ENCODE data around the gene HBE1. TPM values are rescaled to one million over a fixed set of nuclear protein-coding genes. Genes with fewer than 3 reads are reported as not detected.

Gene HBE1
- total RNA-seq, 1 donor from 2014 or later, result not detected

- Mint-ChIP-seq H3K27me3 (ENCODE audit: unreplicated experiment) (no peaks in the 10 kb centered on the region), H3K4me1 (ENCODE audit: low read depth, unreplicated experiment) (peaks cover 8% of the 10 kb centered on the region), H3K4me3 (ENCODE audit: unreplicated experiment) (no peak overlapping the region), H3K36me3 (ENCODE audit: unreplicated experiment) (no peaks in the 10 kb centered on the region), H3K27ac (ENCODE audit: unreplicated experiment) (no peak overlapping the region), H3K9me3 (ENCODE audit: unreplicated experiment) (peaks cover 1% of the 10 kb centered on the region)
- no peak for DNase-seq
- TF ChIP-seq, protein P1, sequence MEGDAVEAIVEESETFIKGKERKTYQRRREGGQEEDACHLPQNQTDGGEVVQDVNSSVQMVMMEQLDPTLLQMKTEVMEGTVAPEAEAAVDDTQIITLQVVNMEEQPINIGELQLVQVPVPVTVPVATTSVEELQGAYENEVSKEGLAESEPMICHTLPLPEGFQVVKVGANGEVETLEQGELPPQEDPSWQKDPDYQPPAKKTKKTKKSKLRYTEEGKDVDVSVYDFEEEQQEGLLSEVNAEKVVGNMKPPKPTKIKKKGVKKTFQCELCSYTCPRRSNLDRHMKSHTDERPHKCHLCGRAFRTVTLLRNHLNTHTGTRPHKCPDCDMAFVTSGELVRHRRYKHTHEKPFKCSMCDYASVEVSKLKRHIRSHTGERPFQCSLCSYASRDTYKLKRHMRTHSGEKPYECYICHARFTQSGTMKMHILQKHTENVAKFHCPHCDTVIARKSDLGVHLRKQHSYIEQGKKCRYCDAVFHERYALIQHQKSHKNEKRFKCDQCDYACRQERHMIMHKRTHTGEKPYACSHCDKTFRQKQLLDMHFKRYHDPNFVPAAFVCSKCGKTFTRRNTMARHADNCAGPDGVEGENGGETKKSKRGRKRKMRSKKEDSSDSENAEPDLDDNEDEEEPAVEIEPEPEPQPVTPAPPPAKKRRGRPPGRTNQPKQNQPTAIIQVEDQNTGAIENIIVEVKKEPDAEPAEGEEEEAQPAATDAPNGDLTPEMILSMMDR (IDR thresholded peaks at IDR 0.05; ENCODE audit: partially characterized antibody, unreplicated experiment), result no peak
Observed at GRCh38 chr11:5275369-5276110, 5.8 kb upstream of the HBE1 start.

DNA sequence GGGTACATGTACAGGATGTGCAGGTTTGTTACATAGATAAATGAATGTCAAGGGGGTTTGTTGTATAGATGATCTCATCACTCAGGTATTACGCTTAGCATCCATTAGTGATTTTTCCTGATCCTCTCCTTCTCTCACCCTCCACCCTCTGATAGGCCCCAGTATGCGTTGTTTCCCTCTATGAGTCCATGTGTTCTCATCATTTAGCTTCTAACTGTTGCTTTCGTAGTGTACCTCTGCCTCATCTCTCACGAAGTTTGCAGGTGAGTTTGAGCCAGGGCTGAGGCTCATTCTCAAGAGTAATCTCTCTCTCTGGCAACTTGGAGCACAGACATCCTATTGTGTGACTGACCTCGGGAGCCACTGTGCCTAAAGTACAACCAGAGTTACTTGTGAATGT, 4.7 kb upstream of the HBE1 start:
- no peaks in the 10 kb centered on the region for H3K9me3 Mint-ChIP-seq (ENCODE audit: unreplicated experiment)
- H3K4me3 Mint-ChIP-seq (ENCODE audit: unreplicated experiment), result no peak overlapping the region
- TF ChIP-seq, protein P1 (IDR thresholded peaks at IDR 0.05; ENCODE audit: partially characterized antibody, unreplicated experiment), result no peak
- no peaks in the 10 kb centered on the region for H3K36me3 Mint-ChIP-seq (ENCODE audit: unreplicated experiment)
- DNase-seq, result no peak
- no peak overlapping the region for H3K27ac Mint-ChIP-seq (ENCODE audit: unreplicated experiment)
- H3K27me3 Mint-ChIP-seq (ENCODE audit: unreplicated experiment), result no peaks in the 10 kb centered on the region
- peaks cover 7% of the 10 kb centered on the region for H3K4me1 Mint-ChIP-seq (ENCODE audit: low read depth, unreplicated experiment)

GRCh38 chr11:5272395-5273017, 2.8 kb upstream of the HBE1 start:
- DNase-seq, result no peak
- TF ChIP-seq, protein P1 (IDR thresholded peaks at IDR 0.05; ENCODE audit: partially characterized antibody, unreplicated experiment), result no peak
- Mint-ChIP-seq H3K4me3 (ENCODE audit: unreplicated experiment) (no peak overlapping the region), H3K27ac (ENCODE audit: unreplicated experiment) (no peak overlapping the region), H3K27me3 (ENCODE audit: unreplicated experiment) (no peaks in the 10 kb centered on the region), H3K36me3 (ENCODE audit: unreplicated experiment) (no peaks in the 10 kb centered on the region), H3K9me3 (ENCODE audit: unreplicated experiment) (no peaks in the 10 kb centered on the region), H3K4me1 (ENCODE audit: low read depth, unreplicated experiment) (peaks cover 7% of the 10 kb centered on the region)

DNA sequence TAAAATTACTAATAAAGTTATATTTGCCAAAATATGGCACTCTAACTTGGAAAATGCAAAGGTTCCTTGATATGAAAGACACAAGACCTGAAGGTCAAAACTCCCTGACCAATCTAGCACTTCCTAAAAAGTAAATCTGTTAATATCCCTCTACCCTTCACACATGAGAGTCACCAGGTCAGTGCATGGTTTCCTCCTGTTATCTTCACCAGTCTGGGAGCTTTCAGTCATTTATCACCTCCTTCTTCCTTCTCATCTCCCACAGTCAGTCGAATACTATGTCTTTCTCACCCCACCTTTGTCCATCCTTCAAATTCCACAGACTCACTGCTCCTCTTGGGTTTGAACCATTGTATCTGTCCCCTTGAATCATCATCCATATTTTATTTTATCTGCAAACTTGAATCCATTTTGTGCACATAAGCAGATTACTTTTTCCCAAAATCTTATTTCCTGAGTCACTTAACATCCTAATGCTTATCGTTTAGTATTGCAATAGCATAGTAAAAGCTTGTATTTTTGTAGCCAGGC, 2.6 kb downstream of the HBE1 start:
- TF ChIP-seq, protein P1 (IDR thresholded peaks at IDR 0.05; ENCODE audit: partially characterized antibody, unreplicated experiment), result no peak
- no peak overlapping the region for H3K4me3 Mint-ChIP-seq (ENCODE audit: unreplicated experiment)
- DNase-seq, result no peak
- no peaks in the 10 kb centered on the region for H3K4me1 Mint-ChIP-seq (ENCODE audit: low read depth, unreplicated experiment)
- no peaks in the 10 kb centered on the region for H3K27me3 Mint-ChIP-seq (ENCODE audit: unreplicated experiment)
- H3K9me3 Mint-ChIP-seq (ENCODE audit: unreplicated experiment), result peaks cover under 1% of the 10 kb centered on the region
- no peaks in the 10 kb centered on the region for H3K36me3 Mint-ChIP-seq (ENCODE audit: unreplicated experiment)
- H3K27ac Mint-ChIP-seq (ENCODE audit: unreplicated experiment), result no peak overlapping the region

GRCh38 chr11:5266609-5267008, 3.1 kb downstream of the HBE1 start:
- DNase-seq, result no peak
- no peaks in the 10 kb centered on the region for H3K4me1 Mint-ChIP-seq (ENCODE audit: low read depth, unreplicated experiment)
- TF ChIP-seq, protein P1 (IDR thresholded peaks at IDR 0.05; ENCODE audit: partially characterized antibody, unreplicated experiment), result no peak
- peaks cover 2% of the 10 kb centered on the region for H3K9me3 Mint-ChIP-seq (ENCODE audit: unreplicated experiment)
- H3K36me3 Mint-ChIP-seq (ENCODE audit: unreplicated experiment), result no peaks in the 10 kb centered on the region
- no peak overlapping the region for H3K27ac Mint-ChIP-seq (ENCODE audit: unreplicated experiment)
- H3K27me3 Mint-ChIP-seq (ENCODE audit: unreplicated experiment), result no peaks in the 10 kb centered on the region
- no peak overlapping the region for H3K4me3 Mint-ChIP-seq (ENCODE audit: unreplicated experiment)
